HEK293 (cell line): ENCODE data around the gene ARHGAP6.

Experiments
- CTCF ChIA-PET: fragments of 350-600 bp; formaldehyde crosslinking; extraction: SDS; loops from one replicate; lab custom pipeline; 2021; ENCODE audit warnings: antibody characterized with exemption; lab: Yijun Ruan, JAX
- POLR2A ChIA-PET: fragments of 300-600 bp; formaldehyde crosslinking; extraction: SDS; loops from one replicate; lab custom pipeline; 2020; ENCODE audit warnings: antibody characterized with exemption, inconsistent platforms; lab: Yijun Ruan, JAX
- H3K27ac ChIP-seq: fragments of 200-500 bp; sonication (Bioruptor generic); 2 replicates; pipeline ENCODE4 v1.5.1; 2014; ENCODE audit warnings: low read depth, low read length, control low read depth, inconsistent platforms; ENCODE audit errors: extremely low read depth
- H3K36me3 ChIP-seq, 2 experiments: fragments of 200-500 bp in 1 of 2; sonication (Bioruptor generic) in 1 of 2; 1 replicate in 1 of 2; 2 replicates in 1 of 2; pipeline ENCODE4 v1.5.1; 2014 to 2017; ENCODE audit warnings: inconsistent platforms in 2 of 2, low read length in 2 of 2; ENCODE audit not compliant: control insufficient read depth in 2 of 2, insufficient read depth in 1 of 2
- H3K4me1 ChIP-seq: fragments of 200-500 bp; sonication (Bioruptor generic); 2 replicates; pipeline ENCODE4 v1.5.1; 2014; ENCODE audit warnings: mild to moderate bottlenecking, low read length, inconsistent platforms; ENCODE audit not compliant: control insufficient read depth, insufficient read depth
- H3K4me3 ChIP-seq: 2 replicates; pipeline ENCODE4 v1.5.1; 2011; ENCODE audit warnings: low read depth, mild to moderate bottlenecking, control low read depth, low read length, moderate library complexity
- H3K9me3 ChIP-seq: fragments of 200-500 bp; sonication (Bioruptor generic); 2 replicates; pipeline ENCODE4 v1.5.1; 2014; ENCODE audit warnings: low read depth, low read length, inconsistent platforms; ENCODE audit not compliant: control insufficient read depth, insufficient read depth
- BCL11A ChIP-seq: fragments of 450-650 bp; formaldehyde crosslinking; IDR thresholded peaks from 2 replicates; pipeline ENCODE4 v1.5.1; 2016; ENCODE audit warnings: low read depth, missing biosample characterization, missing genetic modification characterization
- RBAK ChIP-seq: fragments of 450-650 bp; formaldehyde crosslinking; IDR thresholded peaks from 2 replicates; pipeline ENCODE4 v1.5.1; 2016; ENCODE audit warnings: missing biosample characterization, missing genetic modification characterization
- YY2 ChIP-seq: fragments of 450-650 bp; formaldehyde crosslinking; IDR thresholded peaks from 2 replicates; pipeline ENCODE4 v1.5.1; 2016; ENCODE audit warnings: missing biosample characterization, missing genetic modification characterization
- ZBTB8A ChIP-seq: fragments of 450-650 bp; formaldehyde crosslinking; IDR thresholded peaks from 2 replicates; pipeline ENCODE4 v1.5.1; 2016; ENCODE audit warnings: missing biosample characterization, missing genetic modification characterization
- ZNF311 ChIP-seq: fragments of 450-650 bp; formaldehyde crosslinking; IDR thresholded peaks from 2 replicates; pipeline ENCODE4 v1.5.1; 2017; ENCODE audit warnings: missing biosample characterization, missing genetic modification characterization, borderline replicate concordance
- ZNF341 ChIP-seq: fragments of 450-650 bp; formaldehyde crosslinking; IDR thresholded peaks from 2 replicates; pipeline ENCODE4; 2016; ENCODE audit warnings: low read depth, missing biosample characterization, missing genetic modification characterization
- ZNF37A ChIP-seq: fragments of 450-650 bp; IDR thresholded peaks from 2 replicates; pipeline ENCODE4 v1.5.1; 2018; ENCODE audit warnings: missing biosample characterization, missing genetic modification characterization
- ZNF416 ChIP-seq: fragments of 450-650 bp; formaldehyde crosslinking; IDR thresholded peaks from 2 replicates; pipeline ENCODE4 v1.5.1; 2016; ENCODE audit warnings: missing biosample characterization, missing genetic modification characterization
- ZNF426 ChIP-seq: fragments of 450-650 bp; formaldehyde crosslinking; IDR thresholded peaks from 2 replicates; pipeline ENCODE4 v1.5.1; 2017; ENCODE audit warnings: missing biosample characterization, missing genetic modification characterization, mild to moderate bottlenecking, inconsistent platforms, moderate library complexity
- ZNF501 ChIP-seq: fragments of 450-650 bp; formaldehyde crosslinking; IDR thresholded peaks from 2 replicates; pipeline ENCODE4 v1.5.1; 2016; ENCODE audit warnings: missing biosample characterization, missing genetic modification characterization
- ZNF777 ChIP-seq: fragments of 450-650 bp; formaldehyde crosslinking; IDR thresholded peaks from 2 replicates; pipeline ENCODE4 v1.5.1; 2017; ENCODE audit warnings: missing biosample characterization, missing genetic modification characterization, borderline replicate concordance
- ZNF792 ChIP-seq: fragments of 450-650 bp; formaldehyde crosslinking; IDR thresholded peaks from 2 replicates; pipeline ENCODE4 v1.5.1; 2016; ENCODE audit warnings: missing biosample characterization, missing genetic modification characterization
- ZNF843 ChIP-seq: fragments of 450-650 bp; formaldehyde crosslinking; IDR thresholded peaks from 2 replicates; pipeline ENCODE4 v1.5.1; 2016; ENCODE audit warnings: missing biosample characterization, missing genetic modification characterization
- TF ChIP-seq, protein P1 (sequence below): fragments of 450-650 bp; formaldehyde crosslinking; IDR thresholded peaks from 2 replicates; pipeline ENCODE4 v1.5.1; 2017; ENCODE audit warnings: missing biosample characterization, mild to moderate bottlenecking, missing genetic modification characterization, moderate library complexity
- TF ChIP-seq, protein P2 (sequence below): fragments of 450-650 bp; formaldehyde crosslinking; IDR thresholded peaks from 2 replicates; pipeline ENCODE4 v1.5.1; 2016; ENCODE audit warnings: missing biosample characterization, missing genetic modification characterization
- TF ChIP-seq, protein P3 (sequence below): fragments of 450-650 bp; formaldehyde crosslinking; IDR thresholded peaks from 2 replicates; pipeline ENCODE4 v1.5.1; 2016; ENCODE audit warnings: missing biosample characterization, missing genetic modification characterization
- TF ChIP-seq, protein P4 (sequence below): fragments of 450-650 bp; formaldehyde crosslinking; IDR thresholded peaks from 2 replicates; pipeline ENCODE4 v1.5.1; 2016; ENCODE audit warnings: missing biosample characterization, missing genetic modification characterization

Gene ARHGAP6

DNA sequence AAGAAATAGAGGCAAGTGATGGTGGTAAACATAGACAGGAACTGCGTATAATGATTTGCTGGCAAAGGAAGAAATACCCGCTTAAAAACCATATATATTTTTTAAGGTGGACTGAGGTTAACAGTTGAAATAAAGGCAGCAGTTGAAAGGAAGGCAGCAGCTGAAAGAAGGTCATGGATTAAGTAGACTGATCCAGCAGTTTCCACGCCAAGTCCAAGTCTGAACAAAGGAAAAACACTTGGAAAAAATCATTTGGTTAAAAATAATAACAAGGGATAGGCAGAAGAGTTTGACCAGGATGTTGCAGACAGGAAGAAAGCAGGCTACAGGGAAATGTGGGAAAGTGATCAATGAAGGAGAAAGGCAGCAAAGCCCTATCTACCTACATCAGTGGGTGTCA, 278.9 kb downstream of the ARHGAP6 start (continued):
- TF ChIP-seq, protein P1, sequence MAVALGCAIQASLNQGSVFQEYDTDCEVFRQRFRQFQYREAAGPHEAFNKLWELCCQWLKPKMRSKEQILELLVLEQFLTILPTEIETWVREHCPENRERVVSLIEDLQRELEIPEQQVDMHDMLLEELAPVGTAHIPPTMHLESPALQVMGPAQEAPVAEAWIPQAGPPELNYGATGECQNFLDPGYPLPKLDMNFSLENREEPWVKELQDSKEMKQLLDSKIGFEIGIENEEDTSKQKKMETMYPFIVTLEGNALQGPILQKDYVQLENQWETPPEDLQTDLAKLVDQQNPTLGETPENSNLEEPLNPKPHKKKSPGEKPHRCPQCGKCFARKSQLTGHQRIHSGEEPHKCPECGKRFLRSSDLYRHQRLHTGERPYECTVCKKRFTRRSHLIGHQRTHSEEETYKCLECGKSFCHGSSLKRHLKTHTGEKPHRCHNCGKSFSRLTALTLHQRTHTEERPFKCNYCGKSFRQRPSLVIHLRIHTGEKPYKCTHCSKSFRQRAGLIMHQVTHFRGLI (tag by site-specific recombination): no peak
- TF ChIP-seq ZNF341 (tag by site-specific recombination) (no peak), ZNF777 (no peak), ZNF501 (tag by site-specific recombination) (no peak)

DNA sequence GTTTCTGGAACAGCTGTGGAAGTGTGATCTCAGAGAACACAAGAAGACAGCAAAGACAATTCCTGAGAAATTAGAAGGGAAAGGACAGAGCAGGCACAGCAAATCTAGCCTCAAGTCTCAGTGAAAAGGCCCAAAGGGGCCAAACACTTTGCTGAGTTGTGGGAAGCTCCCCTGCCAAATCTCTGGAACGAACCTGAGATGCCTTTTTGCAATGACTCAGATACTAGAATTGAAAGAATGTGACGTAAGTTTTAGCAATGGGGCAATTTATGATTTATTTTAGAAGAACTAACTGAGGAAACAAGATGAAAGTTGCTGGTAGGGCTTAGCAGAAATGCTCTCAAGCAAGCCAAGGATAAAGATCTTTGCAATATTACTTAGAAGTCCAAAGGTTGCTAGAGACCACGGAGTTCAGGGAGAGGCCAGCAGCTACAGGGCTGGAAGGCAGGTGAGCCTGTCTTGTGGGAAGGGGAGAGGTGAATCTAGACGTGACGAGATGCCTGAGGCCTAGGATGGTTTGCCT, 279.7 kb downstream of the ARHGAP6 start:
- Histone ChIP-seq H3K36me3 (no peaks in the 10 kb centered on the region), H3K27ac (no peak overlapping the region), H3K9me3 (no peaks in the 10 kb centered on the region), H3K4me1 (no peaks in the 10 kb centered on the region), H3K4me3 (no peak overlapping the region)
- ChIA-PET POLR2A (no interaction called here), CTCF (no interaction called here)
- TF ChIP-seq RBAK (tag by site-specific recombination) (no peak), ZNF843 (no peak)

DNA sequence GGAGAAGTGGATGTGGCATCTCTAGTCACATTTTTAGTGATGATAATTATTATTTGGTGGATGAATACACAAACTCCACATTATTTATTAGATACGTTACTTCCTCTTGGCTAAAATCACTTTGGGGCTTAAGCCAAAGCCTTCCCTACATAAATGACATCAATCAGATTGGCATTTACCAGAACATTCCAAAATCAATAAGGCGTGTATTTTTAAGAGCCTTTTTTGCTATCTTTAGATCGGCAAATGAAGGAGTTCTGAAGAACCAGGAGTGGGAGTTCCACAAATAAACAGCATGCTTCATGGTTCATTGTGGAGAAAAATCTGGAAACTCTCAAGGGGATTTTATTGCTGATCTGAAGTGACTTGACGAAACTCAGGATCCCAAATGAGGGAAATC, 282.8 kb downstream of the ARHGAP6 start:
- POLR2A ChIA-PET: no interaction called here
- H3K4me1 ChIP-seq: no peaks in the 10 kb centered on the region
- H3K36me3 ChIP-seq: no peaks in the 10 kb centered on the region
- CTCF ChIA-PET: interaction anchor here (1.5 kb wide), 1 partner anchor 143 kb away, joined by 4 read pairs; no protein-coding TSS in a partner anchor
- no peak overlapping the region for H3K4me3 ChIP-seq
- no peak overlapping the region for H3K27ac ChIP-seq
- TF ChIP-seq ZNF37A (tag by site-specific recombination): no peak
- no peak for TF ChIP-seq ZNF416 (tag by site-specific recombination)
- no peak for TF ChIP-seq ZNF426 (tag by site-specific recombination)
- no peak for TF ChIP-seq BCL11A (tag by site-specific recombination)
- no peak for TF ChIP-seq YY2 (tag by site-specific recombination)
- TF ChIP-seq, protein P2, sequence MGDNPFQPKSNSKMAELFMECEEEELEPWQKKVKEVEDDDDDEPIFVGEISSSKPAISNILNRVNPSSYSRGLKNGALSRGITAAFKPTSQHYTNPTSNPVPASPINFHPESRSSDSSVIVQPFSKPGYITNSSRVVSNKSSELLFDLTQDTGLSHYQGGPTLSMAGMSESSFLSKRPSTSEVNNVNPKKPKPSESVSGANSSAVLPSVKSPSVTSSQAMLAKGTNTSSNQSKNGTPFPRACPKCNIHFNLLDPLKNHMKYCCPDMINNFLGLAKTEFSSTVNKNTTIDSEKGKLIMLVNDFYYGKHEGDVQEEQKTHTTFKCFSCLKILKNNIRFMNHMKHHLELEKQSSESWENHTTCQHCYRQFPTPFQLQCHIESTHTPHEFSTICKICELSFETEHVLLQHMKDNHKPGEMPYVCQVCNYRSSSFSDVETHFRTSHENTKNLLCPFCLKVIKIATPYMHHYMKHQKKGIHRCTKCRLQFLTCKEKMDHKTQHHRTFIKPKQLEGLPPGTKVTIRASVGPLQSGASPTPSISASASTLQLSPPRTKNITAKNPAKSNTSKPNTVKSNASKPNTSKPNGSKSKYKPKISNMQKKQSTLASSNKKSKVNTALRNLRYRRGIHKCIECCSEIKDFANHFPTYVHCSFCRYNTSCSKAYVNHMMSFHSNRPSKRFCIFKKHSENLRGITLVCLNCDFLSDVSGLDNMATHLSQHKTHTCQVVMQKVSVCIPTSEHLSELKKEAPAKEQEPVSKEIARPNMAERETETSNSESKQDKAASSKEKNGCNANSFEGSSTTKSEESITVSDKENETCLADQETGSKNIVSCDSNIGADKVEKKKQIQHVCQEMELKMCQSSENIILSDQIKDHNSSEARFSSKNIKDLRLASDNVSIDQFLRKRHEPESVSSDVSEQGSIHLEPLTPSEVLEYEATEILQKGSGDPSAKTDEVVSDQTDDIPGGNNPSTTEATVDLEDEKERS (tag by site-specific recombination): no peak
- TF ChIP-seq ZNF792 (tag by site-specific recombination): no peak
- TF ChIP-seq, protein P3, sequence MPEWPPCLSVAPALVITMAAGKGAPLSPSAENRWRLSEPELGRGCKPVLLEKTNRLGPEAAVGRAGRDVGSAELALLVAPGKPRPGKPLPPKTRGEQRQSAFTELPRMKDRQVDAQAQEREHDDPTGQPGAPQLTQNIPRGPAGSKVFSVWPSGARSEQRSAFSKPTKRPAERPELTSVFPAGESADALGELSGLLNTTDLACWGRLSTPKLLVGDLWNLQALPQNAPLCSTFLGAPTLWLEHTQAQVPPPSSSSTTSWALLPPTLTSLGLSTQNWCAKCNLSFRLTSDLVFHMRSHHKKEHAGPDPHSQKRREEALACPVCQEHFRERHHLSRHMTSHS (tag by site-specific recombination): no peak
- no peak for TF ChIP-seq ZNF311 (tag by site-specific recombination)
- TF ChIP-seq, protein P4, sequence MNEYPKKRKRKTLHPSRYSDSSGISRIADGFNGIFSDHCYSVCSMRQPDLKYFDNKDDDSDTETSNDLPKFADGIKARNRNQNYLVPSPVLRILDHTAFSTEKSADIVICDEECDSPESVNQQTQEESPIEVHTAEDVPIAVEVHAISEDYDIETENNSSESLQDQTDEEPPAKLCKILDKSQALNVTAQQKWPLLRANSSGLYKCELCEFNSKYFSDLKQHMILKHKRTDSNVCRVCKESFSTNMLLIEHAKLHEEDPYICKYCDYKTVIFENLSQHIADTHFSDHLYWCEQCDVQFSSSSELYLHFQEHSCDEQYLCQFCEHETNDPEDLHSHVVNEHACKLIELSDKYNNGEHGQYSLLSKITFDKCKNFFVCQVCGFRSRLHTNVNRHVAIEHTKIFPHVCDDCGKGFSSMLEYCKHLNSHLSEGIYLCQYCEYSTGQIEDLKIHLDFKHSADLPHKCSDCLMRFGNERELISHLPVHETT (tag by site-specific recombination): no peak
- TF ChIP-seq ZBTB8A: no peak
- TF ChIP-seq, all 188 proteins: peak for 0
- no peaks in the 10 kb centered on the region for H3K9me3 ChIP-seq
